ENCODE data around the gene C6orf62.

- TF ChIP-seq CTCF (IDR thresholded peaks at IDR 0.05): no peak
- no peak for TF ChIP-seq POLR2A (IDR thresholded peaks at IDR 0.05)
Observed at GRCh38 chr6:24755279-24755678, 36.3 kb upstream of the C6orf62 start.

Data from testis (tissue), 2 donors.